ENCODE results near the gene ARHGEF19.

- TF ChIP-seq, protein P1, sequence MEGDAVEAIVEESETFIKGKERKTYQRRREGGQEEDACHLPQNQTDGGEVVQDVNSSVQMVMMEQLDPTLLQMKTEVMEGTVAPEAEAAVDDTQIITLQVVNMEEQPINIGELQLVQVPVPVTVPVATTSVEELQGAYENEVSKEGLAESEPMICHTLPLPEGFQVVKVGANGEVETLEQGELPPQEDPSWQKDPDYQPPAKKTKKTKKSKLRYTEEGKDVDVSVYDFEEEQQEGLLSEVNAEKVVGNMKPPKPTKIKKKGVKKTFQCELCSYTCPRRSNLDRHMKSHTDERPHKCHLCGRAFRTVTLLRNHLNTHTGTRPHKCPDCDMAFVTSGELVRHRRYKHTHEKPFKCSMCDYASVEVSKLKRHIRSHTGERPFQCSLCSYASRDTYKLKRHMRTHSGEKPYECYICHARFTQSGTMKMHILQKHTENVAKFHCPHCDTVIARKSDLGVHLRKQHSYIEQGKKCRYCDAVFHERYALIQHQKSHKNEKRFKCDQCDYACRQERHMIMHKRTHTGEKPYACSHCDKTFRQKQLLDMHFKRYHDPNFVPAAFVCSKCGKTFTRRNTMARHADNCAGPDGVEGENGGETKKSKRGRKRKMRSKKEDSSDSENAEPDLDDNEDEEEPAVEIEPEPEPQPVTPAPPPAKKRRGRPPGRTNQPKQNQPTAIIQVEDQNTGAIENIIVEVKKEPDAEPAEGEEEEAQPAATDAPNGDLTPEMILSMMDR (IDR thresholded peaks at IDR 0.05 in 2 of 3, conservative IDR thresholded peaks at IDR 0.05 in 1 of 3; ENCODE audit: control insufficient read depth in 2 of 3, extremely low read depth in 1 of 3, insufficient read depth in 1 of 3, low read depth in 3 of 3, low read length in 3 of 3): no peak
- TF ChIP-seq, protein P2, sequence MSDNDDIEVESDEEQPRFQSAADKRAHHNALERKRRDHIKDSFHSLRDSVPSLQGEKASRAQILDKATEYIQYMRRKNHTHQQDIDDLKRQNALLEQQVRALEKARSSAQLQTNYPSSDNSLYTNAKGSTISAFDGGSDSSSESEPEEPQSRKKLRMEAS (IDR thresholded peaks at IDR 0.05; ENCODE audit: low read depth, low read length): no peak
Measured at GRCh38 chr1:16254263-16254928, 41.9 kb upstream of the ARHGEF19 start.

Data from GM12878 (cell line).